LNCAP (cell line): ENCODE results near the gene ALDH1B1.
A peak's percentile ranks its signal among the peaks of the same experiment; 100 is the strongest.

Experiments used
- CTCF ChIP-seq: fragments of 450-650 bp; IDR thresholded peaks from 2 replicates; pipeline ENCODE4 v1.5.1; 2017; ENCODE audit warnings: mild to moderate bottlenecking

ALDH1B1 gene

GRCh38 chr9:38416461-38416860, 24.0 kb downstream of the ALDH1B1 start:
- no peak for TF ChIP-seq CTCF

DNA sequence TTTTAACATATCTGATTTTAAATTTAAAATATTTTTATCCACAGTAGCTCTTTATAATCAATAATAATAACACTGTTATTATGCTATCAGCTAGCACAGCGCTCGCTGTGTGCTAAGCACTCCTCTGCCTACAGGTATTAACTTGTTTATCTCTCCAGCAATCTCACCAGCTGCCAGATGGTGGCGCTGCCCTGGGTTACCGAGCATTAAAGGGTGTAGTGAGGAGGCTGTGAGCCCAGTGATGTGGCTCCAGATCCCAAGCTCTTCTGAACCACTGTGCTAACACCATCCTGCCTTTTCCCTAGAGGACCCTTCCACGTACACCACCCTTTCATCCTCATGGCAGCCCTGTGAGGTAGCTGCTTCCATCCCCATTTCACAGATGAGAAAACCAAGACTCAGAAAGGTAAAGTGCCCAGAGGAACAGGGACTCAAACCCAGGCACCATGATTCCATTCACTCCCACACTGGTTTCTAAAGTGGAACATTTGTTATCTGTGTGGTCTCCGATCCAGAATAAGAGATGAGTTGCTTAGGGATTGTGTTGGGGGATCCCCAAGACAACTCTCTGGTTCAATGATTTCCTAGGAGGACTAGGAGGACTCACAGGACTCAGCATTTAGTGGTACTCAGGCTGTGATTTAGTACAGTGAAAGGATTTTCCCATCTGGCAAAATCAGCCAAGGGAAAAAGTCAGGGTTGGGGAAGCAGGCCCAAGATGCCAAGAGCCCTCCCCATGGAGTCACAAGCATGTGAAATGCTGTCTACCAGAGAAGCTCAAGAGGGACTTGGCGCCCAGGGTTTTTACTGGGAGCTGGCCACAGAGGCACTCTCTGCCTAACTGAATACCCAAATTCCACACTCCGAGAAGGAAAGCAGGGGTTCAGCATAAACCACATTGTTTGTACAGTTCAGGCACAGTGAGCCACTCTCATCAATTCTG, 24.8 kb downstream of the ALDH1B1 start:
- peak; percentile 70 for TF ChIP-seq CTCF

GRCh38 chr9:38418366-38418765, 25.9 kb downstream of the ALDH1B1 start:
- no peak for TF ChIP-seq CTCF

- TF ChIP-seq CTCF: no peak
Measured at GRCh38 chr9:38419181-38419580, 26.7 kb downstream of the ALDH1B1 start.

DNA sequence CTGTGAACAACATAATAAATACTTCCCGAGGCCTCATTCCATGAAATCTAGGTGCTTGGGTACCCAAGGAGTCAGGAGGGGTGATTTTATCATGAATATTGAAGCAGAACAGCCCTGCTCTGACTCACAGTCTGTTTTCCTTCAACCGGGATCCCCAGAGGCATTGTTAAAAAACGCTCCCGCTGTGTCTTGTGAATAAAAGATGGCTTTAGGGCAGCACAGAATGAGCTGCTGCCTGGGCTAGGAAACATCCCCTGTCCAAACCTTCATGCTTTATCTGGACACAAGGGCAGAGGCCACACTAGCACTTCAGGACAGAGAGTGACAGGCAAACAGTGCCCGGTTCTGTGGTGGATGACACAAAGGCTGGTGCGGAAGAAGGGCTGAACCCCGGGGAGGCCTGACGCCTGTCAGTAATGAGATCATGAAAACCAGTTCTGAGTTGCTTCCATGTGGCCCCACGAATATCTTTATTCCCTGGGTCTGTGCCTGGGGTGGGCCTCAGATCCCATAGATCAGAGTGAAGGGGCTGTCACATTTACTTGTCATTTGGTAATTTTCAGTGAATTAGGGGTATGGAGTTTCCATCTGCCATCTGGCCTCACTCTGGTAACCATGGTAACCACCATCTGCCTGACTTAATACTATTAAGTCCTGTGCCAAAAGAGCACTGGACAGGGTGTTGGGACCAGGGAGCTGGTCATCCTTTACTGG, 29.2 kb downstream of the ALDH1B1 start:
- no peak for TF ChIP-seq CTCF

- no peak for TF ChIP-seq CTCF
Measured at GRCh38 chr9:38422555-38423260, 30.2 kb downstream of the ALDH1B1 start.

- TF ChIP-seq CTCF: no peak
Measured at GRCh38 chr9:38423273-38423972, 30.9 kb downstream of the ALDH1B1 start.
